K562 (cell line): ENCODE results near the gene CORT.

Experiments used
- ARNT ChIP-seq, 2 experiments: fragments of 450-650 bp; IDR thresholded peaks; 2 replicates each; pipeline ENCODE4 v1.6.1; 2016; ENCODE audit warnings: mild to moderate bottlenecking in 1 of 2
- CTCF ChIP-seq, 3 experiments: IDR thresholded peaks in 2 of 3; conservative IDR thresholded peaks in 1 of 3; 2 replicates each; pipeline ENCODE4 v1.5.1; 2011 to 2012; ENCODE audit warnings: low read length in 3 of 3, mild to moderate bottlenecking in 3 of 3, control low read depth in 2 of 3, improper control_type of control experiment in 1 of 3, inconsistent platforms in 1 of 3, low read depth in 1 of 3, mixed read lengths in 1 of 3, moderate library complexity in 1 of 3; ENCODE audit not compliant: insufficient read depth in 2 of 3
- HDAC6 ChIP-seq: IDR thresholded peaks from 2 replicates; pipeline ENCODE4 v1.6.1; 2012; ENCODE audit warnings: low read depth, mild to moderate bottlenecking, control low read depth, inconsistent platforms, low read length, moderate library complexity
- JUND ChIP-seq, 2 experiments: IDR thresholded peaks; 2 replicates in 1 of 2; 3 replicates in 1 of 2; pipeline ENCODE4 v1.6.1; 2011; ENCODE audit warnings: borderline replicate concordance in 2 of 2, low read depth in 2 of 2, low read length in 2 of 2, improper control_type of control experiment in 1 of 2, missing biosample characterization in 1 of 2, missing genetic modification characterization in 1 of 2, missing genetic modification reagents in 1 of 2
- NR1H2 ChIP-seq: sonication (generic); formaldehyde crosslinking; IDR thresholded peaks from 2 replicates; pipeline ENCODE4 v1.4.0; 2020; ENCODE audit warnings: mild to moderate bottlenecking, missing genetic modification reagents
- RAD21 ChIP-seq, 2 experiments: fragments of 250-450 bp in 1 of 2; fragments of 450-650 bp in 1 of 2; sonication (Bioruptor Pico) in 1 of 2; formaldehyde crosslinking in 1 of 2; IDR thresholded peaks in 1 of 2; conservative IDR thresholded peaks in 1 of 2; 2 replicates each; pipeline versions ENCODE4 v1.4.0 to v1.8.0; 2020 to 2022; ENCODE audit warnings: mild to moderate bottlenecking in 2 of 2, moderate library complexity in 1 of 2
- SMAD3 ChIP-seq: fragments of 450-650 bp; formaldehyde crosslinking; conservative IDR thresholded peaks from 2 replicates; pipeline ENCODE4 v1.4.0; 2020; ENCODE audit warnings: mild to moderate bottlenecking
- XRCC3 ChIP-seq: fragments of 450-650 bp; IDR thresholded peaks from 2 replicates; pipeline ENCODE4 v1.6.1; 2017; ENCODE audit warnings: mild to moderate bottlenecking, moderate library complexity
- ZBTB33 ChIP-seq: sonication (generic); formaldehyde crosslinking; IDR thresholded peaks from 2 replicates; pipeline ENCODE4 v1.8.1; 2023; ENCODE audit warnings: mild to moderate bottlenecking, missing genetic modification reagents

GRCh38 chr1:10494754-10495474 lies 45.1 kb downstream of the CORT start:
- no peak for TF ChIP-seq ARNT (IDR thresholded peaks at IDR 0.05)
- TF ChIP-seq SMAD3 = no peak
- peak; percentile 85 to 93 for TF ChIP-seq RAD21 (CRISPR knock-in tag; conservative IDR thresholded peaks at IDR 0.05 in 1 of 2, IDR thresholded peaks at IDR 0.05 in 1 of 2)
- peak; percentile 94 to 97 (median 95) for TF ChIP-seq CTCF (IDR thresholded peaks at IDR 0.05 in 2 of 3, conservative IDR thresholded peaks at IDR 0.05 in 1 of 3; ENCODE audit: insufficient read depth in 2 of 3, low read depth in 1 of 3, low read length in 3 of 3)
- TF ChIP-seq JUND (IDR thresholded peaks at IDR 0.05; ENCODE audit: borderline replicate concordance, low read depth, low read length) = peak; percentile 27; the same call in 1 of the 2 replicates
- no peak for TF ChIP-seq JUND (tag; IDR thresholded peaks at IDR 0.05; ENCODE audit: borderline replicate concordance, low read depth, low read length)
- no peak for TF ChIP-seq HDAC6
- no peak for TF ChIP-seq XRCC3
- TF ChIP-seq NR1H2 (CRISPR knock-in tag) = no peak
- TF ChIP-seq ZBTB33 (CRISPR knock-in tag) = no peak
